ENCODE data around the gene ODAD4.

ODAD4 gene

GRCh38 chr17:41973408-41973811 is 43.0 kb downstream of the ODAD4 start:
- DNase-seq = no peak

DNA sequence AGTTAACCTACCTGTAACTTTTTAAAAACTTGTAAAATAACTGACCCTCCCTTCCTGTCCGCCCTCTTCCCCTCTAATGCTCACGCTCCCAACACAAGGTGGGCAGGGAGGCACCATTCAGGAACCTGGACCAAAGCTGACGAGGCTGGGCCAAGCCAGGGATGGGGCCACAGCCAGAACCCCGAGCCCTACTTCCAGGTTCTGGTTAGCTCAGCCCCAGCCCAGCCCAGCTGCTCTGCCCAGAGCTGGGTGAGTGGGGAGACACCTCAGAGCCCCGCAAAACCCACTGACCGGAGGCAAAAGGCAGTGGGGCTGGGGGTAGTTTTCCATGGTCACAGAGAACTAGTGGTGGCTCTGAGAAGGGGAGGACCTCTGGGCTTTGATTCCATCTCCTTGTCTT is 43.6 kb downstream of the ODAD4 start:
- DNase-seq = no peak

DNA sequence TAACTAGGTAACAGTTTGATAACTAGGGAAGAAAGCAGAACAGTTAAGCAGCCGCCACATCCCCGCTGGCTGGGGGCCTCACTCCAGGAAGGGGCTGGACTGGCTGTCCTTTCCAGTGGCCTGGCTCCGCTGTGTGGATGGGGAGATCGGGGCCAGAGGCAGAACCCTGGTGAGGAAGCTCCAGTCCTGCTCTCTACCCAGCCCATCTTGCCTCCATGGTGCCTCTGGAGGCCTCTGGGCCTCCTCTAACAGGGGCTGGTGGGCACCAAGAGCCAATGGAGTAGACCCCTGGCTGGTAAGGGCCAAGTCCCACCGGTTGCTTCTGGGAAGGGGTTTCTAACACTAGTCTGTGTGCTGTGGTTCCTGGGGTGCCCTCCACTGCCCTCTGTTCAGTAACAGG is 44.2 kb downstream of the ODAD4 start:
- no peak for DNase-seq

- no peak for DNase-seq
Observed at GRCh38 chr17:41975099-41976083, 45.0 kb downstream of the ODAD4 start.

- DNase-seq = no peak
Observed at GRCh38 chr17:41976142-41976768, 45.8 kb downstream of the ODAD4 start.

GRCh38 chr17:41977991-41978390 is 47.6 kb downstream of the ODAD4 start:
- DNase-seq = no peak

DNA sequence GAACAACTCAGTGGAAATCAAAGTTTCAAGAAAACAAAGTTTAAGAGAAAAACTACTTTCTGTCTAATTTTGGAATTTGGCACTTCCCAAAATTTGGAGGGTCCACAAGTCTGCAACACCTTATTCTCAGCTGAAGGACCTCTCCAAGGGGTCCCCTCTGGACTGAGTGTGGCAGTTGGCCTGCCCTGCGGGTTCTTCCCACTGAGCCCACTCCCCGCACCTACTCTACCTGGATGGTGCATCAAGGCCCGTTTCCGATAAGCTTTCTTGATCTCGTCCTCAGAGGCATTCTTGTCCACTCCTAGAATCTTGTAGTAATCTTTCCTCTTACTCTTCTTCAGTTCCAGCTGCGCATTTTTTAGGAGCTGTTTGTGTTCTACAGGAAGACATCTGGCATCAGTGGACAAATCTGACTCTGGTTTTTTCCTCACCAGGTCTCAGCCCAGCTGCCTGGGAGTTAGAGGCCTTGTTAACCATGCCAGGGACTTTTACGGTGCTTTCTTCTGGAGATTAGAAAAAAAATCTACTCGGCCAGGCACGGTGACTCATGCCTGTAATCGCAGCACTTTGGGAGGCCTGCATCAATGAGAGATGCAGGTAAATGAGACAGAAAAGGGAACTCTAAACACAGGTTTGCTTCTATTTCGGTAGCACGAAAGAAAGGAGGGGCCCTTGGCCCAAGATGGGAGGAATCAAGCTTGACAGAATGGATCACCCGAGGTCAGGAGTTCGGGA is 51.8 kb downstream of the ODAD4 start:
- DNase-seq = no peak

DNA sequence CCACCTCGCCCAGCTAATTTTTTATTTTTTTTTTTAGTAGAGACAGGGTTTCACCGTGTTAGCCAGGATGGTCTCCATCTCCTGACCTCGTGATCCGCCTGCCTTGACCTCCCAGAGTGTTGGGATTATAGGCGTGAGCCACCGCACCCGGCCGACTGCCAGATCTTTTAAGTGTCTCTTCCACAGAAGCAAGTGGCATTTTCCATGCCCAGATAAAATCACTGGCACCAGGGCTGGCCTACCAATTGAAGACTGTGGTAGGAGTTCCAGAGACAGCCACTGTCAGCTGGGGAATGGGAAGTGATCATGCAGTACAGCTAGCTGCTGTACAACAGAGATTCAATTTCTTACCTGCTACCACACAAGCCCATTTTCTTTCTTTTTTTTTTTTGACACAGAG is 54.0 kb downstream of the ODAD4 start:
- DNase-seq = no peak

GRCh38 chr17:41985919-41986318 is 55.5 kb downstream of the ODAD4 start:
- DNase-seq = no peak

- DNase-seq = no peak
Observed at GRCh38 chr17:41986634-41987033, 56.2 kb downstream of the ODAD4 start.

DNA sequence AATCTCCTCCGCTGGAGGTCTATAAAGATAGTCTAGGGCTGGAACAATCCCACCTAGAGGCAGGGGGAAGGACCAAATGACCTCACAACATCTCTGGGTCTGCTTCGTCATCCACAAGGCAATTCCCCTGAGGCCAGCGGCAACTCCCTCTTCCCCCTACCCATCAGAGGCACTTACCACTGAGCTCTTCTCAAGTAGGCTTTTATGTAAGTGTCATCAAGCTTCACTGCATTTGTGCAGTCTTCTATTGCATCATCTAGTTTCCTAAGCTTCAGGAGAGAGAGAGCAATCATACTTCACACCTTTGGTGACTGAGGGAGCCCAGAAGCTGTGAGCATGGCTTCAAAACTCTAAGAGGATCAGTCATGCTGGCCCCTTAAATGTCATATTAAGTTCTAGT is 57.2 kb downstream of the ODAD4 start:
- DNase-seq = no peak

GRCh38 chr17:41988418-41988817 is 58.0 kb downstream of the ODAD4 start:
- DNase-seq = no peak

DNA sequence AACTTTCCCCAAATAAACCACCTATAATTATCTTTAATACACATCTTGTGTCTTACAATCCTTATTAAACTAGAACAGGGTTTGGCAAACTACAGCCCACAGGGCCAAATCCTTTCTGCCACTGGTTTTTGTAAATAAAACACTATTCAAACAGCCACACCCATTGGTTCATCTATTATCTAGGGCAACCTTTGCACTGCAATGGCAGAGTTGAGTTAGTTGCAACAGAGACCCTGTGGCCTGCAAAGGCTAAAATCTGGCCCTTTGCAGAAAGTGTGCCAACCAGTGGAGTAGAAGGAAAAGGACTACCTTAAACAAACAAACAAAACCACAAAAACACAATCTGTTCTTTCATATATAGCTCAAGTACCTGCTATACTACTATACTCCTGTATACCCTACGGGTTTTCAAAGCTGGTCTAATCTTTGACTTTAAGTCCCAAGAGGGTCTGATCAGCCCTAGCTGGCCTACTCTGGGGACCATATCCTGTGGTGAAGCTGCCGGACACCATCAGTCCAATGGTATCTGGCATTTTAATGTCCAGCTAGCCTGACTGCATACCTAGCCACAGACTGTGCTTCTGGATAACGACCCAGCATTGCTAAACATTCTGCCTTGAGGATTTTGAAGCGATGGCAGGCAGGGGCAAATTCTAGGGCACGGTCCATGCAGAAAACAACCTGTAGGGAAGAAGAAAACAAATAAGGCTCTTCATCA is 59.4 kb downstream of the ODAD4 start:
- DNase-seq = no peak

DNA sequence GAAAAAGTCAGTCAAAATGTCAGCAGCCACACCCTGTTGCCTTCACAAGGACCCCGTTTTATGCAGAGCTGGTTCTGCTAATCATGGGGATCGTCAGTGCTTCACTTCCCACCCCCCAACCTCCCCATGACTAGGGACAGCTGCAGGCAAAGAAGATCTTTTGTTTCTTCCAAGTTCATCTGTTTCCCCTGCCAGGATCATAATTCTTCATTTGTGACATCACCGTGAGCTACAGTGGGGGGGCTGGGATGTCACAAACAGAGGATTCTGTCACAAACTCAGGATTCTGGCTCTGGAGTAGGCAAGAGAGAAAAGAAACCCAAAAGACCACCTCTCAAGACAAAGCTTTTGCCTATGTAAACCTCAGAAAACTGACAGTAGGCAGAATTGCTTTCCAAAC is 62.2 kb downstream of the ODAD4 start:
- no peak for DNase-seq

GRCh38 chr17:41996855-41997164 is 66.4 kb downstream of the ODAD4 start:
- DNase-seq = no peak

DNA sequence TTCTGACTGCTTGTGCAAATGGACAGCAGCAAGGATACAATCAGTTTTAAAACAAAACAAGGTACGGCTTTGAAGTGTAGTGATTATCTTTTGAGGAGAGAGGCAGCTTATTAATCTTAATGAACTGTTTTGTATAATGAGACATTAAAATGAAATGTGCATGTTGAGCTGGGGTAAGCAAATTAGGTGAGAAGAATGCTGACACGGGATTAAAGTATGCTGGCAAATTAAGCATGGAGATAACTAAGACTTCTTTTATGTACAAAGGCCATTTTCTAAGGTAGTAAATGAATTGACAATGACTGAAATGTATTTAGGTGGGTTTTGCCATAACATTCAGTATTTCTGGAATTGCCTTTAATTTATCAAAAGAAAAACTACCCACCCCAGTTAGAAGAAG is 68.1 kb downstream of the ODAD4 start:
- DNase-seq = no peak

- no peak for DNase-seq
Observed at GRCh38 chr17:42000413-42001133, 70.2 kb downstream of the ODAD4 start.

DNA sequence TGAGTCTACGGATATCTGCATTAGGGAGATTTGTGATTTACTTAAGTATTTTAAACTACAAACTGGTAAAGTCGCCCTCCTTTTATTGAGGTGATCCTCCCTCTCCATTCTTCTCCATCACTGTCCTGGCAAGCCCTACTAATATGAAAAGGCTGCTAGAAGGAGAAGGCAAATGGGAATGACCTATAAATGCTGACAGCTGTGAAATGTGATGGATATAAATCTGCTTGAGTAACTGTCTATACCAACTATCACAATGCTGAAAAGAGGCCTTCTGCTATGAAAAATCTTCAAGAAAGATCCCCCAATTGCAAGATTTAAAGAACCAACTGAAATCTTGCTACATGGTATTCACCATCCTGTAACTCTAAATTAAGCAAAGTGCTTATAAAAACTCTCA is 71.3 kb downstream of the ODAD4 start:
- no peak for DNase-seq

DNA sequence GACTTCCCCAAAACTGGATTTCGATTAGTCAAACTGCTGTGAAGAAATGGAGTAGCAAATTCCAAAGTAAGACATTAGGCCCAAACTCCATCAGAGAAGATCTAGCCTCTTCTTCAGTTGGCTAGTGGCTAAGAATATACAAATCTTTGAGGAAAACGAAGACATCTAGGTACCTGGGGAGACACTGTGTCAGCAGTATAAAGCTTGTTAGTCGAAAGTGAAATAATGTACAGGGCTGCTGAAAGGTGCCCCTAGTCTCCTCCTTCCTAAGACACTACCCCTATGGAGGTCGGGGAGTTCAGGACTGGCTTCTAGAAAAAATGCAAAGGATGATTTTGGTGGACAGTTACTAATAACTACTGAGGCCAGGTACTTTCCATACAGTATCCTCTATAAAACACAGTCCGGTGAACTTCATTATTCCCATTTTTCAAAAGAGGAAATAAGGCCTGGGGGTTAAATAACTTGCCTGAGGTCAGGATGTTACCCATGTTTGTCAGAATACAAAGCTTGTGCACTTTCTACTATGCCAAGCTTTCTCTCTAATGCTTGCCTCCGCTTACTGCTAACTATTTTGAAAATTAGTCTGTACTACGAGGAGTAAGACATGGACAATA is 71.9 kb downstream of the ODAD4 start:
- DNase-seq = no peak

DNA sequence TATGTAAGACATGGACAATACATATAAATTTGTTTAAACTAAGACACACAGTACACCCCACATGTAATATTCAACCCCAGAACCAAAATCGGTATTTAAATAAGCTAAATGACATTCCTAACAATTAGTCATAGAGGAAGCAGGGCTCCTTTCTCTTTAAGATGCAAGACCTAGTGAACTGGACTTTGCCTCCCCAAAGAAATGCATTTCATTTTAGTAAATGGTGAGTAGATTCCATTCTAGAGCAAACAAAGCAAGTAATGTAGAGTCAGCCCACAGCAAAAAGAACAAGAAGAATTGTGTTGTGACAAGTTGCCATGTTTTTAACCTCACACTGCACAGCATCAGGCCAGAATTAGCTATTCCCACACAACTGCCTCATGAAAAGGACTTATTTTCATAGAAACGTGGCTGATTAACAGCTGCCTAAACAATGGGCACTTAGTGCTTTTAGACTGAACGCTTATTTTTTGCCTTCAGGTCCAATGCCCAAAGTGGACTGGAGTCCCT is 72.4 kb downstream of the ODAD4 start:
- no peak for DNase-seq

DNA sequence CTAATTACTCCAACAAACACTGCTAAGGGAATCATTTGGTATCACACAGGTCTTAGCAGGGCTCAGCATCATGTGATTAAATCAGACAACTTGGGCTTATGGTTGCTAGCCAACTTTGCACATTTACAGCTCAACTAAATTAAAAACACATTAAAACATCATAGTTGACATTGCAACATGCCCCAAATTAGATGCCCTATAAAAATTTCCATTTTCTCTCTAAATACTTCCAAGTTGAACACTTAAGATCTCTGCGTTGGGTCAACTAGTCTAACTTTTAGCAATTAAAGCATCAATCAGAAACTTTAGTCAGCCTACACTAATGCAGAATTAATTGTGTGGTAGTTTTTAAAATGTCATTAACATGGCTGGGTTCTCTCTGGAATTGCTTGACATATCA is 74.7 kb downstream of the ODAD4 start:
- no peak for DNase-seq

DNA sequence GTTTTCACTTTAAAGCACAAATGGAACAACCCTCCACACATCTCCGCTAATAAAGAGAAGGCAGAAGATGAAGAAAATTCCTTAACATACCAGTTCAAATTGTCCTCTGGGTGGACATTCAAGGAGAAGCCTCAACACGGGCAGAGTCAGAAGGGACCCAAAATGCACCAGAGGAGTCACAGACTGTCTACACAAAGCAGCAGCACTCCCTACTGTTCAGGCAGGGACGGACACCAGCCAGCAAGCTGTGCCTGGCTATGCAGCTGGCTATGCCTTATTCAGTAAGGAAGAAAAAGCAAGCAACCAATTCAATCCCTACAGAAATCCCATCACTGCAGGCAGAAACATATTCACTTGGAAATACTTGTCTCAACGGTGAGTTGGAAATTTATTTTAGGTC is 78.8 kb downstream of the ODAD4 start:
- DNase-seq = no peak
